ENCODE results near the gene KLHL3.

The KLHL3 gene

DNA sequence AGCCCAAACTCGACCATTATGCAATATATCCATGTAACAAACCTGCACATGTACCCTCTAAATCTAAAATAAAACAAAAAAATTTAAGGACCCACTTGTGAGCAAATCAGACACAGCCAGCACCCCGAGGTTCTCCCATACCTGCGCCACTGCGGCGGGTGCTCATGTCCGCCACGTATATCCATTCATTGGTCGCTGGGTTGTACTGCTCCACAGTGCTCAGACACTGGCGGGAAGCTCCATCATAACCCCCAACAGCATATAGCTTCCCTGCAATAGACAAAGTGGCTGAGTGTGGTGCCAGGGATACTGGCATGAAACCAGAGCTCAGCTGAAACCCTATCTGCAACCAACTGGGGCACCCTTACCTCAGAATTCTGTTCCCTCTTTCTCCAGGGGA, 102.0 kb downstream of the KLHL3 start:
- no peak for DNase-seq (ENCODE audit: low spot score)

DNA sequence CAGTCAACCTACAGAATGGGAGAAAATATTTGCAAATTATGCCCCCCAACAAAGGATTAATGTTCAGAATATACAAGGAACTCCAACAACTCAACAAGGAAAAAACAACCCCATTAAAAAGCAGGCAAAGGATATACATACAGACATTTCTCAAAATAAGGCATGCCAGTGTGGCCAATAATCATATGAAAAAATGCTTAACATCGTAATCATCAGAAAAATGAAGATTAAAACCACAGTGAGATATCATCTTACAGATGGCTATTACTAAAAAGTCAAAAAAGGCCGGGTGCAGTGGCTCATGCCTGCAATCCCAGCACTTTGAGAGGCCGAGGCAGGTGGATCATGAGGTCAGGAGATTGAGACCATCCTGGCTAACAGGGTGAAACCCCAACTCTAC, 103.2 kb downstream of the KLHL3 start:
- no peak for DNase-seq (ENCODE audit: low spot score)

DNA sequence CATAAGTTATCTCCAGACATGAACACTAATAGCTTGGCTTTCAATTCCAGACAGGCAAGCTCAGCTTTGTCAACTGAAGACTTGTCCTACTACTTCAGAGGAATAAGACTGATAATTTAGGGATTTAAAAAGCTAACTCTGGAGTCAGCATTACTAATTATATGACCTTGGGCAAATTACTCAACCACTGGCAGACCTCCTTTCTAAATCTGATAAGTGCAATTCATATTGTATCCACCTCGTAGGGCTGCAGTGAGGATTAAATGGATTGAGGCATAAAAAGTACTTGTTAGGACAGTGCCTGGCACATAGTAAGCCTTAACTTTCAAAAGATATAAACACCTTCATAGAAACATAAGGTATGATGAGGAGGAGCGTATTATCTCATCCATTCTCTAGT, 104.4 kb downstream of the KLHL3 start:
- DNase-seq (ENCODE audit: low spot score), result no peak

DNA sequence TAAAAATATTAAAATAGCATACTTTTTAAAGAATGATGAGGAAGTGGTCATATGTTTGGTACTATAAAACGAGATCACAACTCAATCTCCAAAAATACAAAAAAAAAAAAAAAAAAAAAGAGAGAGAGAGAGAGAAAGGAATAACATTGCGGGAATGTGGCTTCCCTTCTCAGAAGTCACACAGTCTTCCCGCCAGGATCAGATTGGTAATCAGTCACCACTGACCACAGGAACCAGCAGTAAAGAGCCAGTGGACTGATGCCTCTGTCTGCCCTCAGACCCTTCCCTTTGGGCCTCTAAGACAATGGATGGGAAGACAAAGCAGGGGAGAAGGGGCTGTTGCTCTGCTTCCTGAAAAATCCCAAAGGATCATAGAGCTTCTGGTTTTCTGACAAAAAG, 104.9 kb downstream of the KLHL3 start:
- no peak for DNase-seq (ENCODE audit: low spot score)

GRCh38 chr5:137630216-137630971, 105.5 kb downstream of the KLHL3 start:
- DNase-seq (ENCODE audit: low spot score), result no peak

- no peak for DNase-seq (ENCODE audit: low spot score)
Observed at GRCh38 chr5:137629646-137630045, 106.2 kb downstream of the KLHL3 start.

DNA sequence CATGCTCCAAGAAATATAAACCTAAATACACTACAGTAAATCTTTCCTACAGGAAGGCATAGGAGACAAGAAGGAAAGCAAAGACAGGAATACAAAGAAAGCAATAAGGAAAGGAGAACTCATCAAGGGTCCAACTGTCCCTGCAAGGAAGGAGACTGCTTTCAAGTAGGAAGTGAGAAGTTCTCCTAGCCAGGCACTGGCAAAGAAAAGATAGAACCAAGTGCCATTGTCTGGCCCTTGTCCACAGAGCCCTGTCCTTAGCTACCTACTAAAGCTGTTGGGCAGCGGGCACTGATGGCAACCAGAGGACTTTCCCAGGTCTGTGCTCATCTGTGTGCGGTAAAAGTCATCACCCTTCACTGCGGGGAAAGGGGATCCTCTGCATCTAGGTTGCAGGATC, 108.2 kb downstream of the KLHL3 start:
- DNase-seq (ENCODE audit: low spot score), result no peak

DNA sequence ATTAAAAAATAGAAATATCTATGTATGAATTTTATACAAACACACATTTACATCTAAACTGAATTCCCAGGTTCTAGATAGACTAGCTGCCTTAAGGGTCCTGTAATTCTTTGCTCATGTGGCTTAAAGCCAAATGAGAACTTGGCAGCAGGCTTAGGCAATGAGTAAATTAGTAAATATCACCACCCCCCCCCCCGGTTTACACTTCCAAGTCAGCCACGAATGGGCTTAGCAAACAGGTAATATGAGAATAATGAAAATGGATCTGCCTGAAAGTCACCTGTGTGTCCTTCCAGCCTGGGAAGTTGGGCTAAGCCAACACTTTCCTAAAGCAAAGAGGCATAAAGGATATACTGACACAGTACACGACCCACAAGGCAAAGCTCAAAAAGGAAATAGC, 108.6 kb downstream of the KLHL3 start:
- no peak for DNase-seq (ENCODE audit: low spot score)

GRCh38 chr5:137624786-137625349, 111.0 kb downstream of the KLHL3 start:
- peak; percentile 26 for DNase-seq (ENCODE audit: low spot score)

DNA sequence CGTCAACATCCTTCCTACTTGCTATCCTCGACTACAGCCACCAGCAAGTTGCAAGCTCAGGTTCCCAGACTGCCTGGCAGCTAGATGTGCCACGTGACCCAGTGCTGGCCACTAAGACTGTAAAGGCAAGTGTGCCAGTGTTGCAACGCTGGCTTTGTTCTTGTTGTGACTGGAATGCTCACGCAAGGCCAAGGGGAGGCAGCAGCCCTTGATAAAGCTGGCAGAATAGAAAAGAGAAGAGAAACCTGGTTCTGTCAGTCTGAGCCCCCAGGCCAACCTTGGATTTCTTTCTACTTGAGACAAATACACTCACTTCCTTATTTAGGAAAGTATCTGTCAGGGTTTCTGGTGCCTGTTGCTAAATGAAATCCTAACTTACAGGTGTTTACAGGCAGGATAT, 113.0 kb downstream of the KLHL3 start:
- DNase-seq (ENCODE audit: low spot score), result peak; percentile 55

GRCh38 chr5:137621861-137622823, 113.7 kb downstream of the KLHL3 start:
- DNase-seq (ENCODE audit: low spot score), result peak; percentile 48

DNA sequence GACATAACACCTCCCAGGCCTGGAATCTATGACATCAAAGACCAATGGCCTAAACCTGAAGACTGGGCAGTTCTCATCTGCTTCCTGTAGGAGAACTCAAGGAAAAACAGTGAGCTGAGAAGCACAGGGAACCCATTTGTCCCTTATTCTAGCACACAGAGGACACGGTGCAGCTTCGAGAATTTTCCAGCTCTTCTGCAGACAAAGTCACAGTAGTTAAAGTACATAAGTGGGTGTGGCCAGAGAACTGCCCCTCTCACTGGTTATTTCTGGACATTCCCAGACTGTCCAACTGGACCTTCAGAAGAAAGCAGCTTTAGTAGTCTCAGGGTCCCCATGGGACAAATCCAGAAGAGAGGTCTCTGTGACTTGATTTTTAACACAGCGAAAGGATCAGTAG, 114.6 kb downstream of the KLHL3 start:
- DNase-seq (ENCODE audit: low spot score), result no peak

DNA sequence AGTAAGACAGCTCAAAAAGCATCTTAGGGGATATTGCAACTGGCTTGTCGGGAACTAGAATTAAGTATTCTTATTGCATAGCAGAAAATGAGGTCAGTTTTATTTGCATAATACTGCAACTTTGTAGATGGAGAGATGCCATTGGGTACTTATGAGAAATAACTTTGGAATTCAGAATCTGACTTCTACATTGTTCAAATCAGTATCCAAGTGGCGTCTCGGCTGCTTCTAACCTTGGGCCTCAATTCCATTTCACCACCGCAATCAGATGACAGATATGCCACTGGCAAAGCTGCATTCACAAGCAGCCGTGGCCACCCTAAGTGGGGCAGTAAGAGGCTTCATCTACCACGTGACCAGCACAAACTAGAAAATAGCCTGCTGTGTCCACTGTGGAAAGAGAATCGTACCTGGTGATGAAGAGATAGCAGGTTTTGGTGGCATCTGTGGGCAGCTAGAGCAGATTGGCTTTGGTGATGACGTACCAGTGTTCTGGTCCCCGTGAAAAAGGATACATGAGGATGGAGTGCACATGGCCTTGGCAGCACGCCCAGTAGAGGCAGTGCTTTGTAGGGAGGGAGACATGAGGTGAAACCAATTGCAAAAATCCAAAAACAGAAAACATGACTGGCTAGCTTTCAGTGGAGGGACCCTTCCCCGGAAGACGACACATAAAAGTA, 116.6 kb downstream of the KLHL3 start:
- peak; percentile 52 for DNase-seq (ENCODE audit: low spot score)

- DNase-seq (ENCODE audit: low spot score), result no peak
Observed at GRCh38 chr5:137618476-137618875, 117.4 kb downstream of the KLHL3 start.

DNA sequence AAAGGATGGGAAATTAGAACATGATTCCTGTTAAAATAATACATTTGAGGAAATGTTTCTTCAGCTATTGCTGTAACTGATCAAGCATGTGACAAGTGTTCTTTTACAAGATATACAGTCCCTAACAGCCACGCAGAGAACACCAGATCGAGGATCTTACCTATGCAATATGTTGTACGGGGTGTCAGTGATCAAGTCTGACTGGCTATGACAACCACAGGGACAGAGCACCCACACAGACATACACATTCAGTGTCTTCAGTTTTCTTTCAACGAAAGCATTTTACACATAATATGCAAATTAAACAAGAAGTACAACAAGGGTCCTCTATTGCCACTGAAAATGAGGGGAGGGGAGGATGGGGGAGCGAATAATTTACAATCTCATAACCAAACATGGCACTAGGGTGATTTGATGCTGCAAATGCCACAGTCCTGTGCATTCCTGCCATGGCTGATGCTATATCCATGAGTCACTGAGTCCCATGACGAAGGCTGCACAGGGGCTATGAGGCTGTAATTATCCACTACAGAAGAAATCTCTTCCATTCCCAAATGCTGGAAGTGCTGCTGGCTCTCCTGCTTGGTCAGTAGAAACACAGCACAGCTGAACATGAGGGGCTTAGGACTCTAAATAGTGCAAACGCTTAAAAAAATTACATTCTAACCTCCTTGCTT, 118.2 kb downstream of the KLHL3 start:
- no peak for DNase-seq (ENCODE audit: low spot score)

DNA sequence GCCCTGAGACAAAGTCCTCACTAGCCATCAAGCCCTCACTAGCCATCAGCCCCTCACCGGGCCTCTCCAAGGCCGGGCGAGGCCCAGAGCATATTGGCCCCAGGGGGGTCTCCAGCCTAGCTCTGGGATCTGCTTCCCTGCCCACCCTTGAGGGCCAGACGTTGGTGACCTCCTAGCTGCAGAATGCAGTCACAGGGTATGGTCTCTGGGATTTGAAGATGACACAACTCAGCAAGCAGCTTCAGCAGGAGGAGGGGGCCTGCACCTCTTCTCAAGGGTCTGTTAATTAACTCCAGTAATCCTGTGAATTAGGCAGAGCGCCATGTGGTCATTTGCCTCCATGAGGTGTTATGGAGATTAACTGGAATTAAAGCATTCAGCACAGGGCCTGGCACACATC, 119.8 kb downstream of the KLHL3 start:
- DNase-seq (ENCODE audit: low spot score), result no peak

DNA sequence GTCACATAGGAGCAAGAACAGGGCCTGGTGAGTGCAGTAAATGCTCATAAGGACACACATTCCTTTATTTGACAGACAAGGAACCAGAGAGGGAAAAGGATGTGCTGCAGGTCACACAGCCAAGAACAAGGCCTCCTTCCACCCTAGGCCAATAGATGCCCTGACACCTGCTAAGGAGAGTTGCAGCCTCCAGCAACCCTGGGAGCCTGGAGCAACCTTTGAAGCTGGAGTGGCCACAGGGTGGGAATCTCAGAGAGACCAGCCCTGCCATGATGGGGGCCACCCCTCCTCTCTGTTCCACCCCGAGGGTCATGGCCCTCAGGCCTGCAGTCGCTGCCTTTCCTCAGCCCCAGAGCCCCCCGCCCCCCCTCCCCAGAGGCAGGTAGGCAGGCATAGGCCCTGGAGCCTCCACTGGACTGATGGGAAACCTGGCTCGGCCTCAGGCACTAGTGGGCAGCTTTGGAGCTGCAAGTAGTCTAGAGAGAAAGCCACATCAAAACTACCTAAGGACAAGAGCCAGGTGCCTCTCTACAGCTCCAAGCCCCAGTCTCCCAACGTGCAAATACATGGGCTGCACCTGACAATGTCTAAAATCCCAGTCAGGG, 120.6 kb downstream of the KLHL3 start:
- no peak for DNase-seq (ENCODE audit: low spot score)

DNA sequence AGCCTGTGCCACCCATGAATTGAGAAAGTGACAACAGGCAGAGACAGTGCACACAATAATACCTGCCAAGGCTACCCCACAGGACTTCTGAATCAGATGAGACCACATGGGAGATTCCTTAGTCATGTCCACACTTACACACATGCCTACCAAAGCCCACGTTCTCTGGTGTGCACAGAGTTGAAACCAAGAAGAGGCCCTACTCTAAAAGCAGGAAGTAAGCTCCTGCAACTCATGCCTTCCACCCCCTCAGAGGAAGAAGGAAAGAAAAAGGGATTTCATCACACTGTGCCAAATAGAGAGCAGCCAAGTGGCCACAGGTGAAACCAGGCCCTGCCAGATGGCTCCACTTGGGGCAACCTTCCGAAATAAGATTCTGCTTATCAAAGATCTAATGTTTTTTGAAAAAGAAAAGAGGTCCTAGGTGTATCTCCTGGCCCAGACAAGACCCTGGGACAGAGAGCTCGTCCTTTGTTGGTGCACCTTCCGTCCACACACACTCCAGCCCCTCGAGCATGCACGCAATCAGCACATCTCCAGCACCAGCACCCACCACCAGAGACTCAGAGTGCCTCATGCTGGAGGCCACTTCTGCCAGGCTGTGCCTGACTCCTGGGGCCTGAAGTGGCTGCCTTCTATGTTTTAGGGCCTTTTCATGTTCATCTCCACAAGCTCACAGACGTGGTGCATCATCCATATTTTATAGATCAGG, 122.2 kb downstream of the KLHL3 start:
- DNase-seq (ENCODE audit: low spot score), result no peak

DNA sequence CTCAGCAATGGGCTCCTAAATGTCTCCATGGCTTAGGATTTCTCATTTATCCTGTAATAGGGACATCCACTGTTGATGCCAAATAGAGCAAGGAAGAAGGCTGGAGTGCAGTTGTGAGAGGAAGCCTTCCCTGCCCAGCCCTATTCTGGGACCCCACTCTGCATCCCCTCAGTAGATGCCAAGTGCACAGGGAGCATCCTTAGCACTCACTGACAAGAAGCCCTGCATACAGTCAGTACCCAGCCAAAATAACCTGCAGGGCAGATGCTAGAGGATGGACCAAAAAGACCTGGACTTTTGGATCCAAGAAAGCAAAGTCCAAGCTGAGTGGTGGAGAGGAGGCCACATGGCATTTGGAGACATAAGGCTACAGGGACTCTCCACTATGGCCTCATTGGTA, 123.3 kb downstream of the KLHL3 start:
- no peak for DNase-seq (ENCODE audit: low spot score)

GRCh38 chr5:137611794-137612435, 124.0 kb downstream of the KLHL3 start:
- no peak for DNase-seq (ENCODE audit: low spot score)
